Activated naive CD4-positive, alpha-beta T cell treated with anti-CD3 and anti-CD28 coated beads, Interleukin-2, amount 10 ng/mL, durations not matched to agents 7 days and 5 days (primary cell): Measurements from ENCODE around the gene GSE1.

ENCODE experiments used
- CTCF ChIA-PET: fragments of 350-600 bp; sonication (Branson Sonifier 250); formaldehyde crosslinking; loops from one replicate; lab custom pipeline; 2021; ENCODE audit warnings: antibody characterized with exemption; lab: Charles Lee
- DNase-seq: peaks from one replicate; pipeline ENCODE4 v3.0.0-alpha.2; 2020
- H3K27ac Mint-ChIP-seq: one replicate; pipeline ENCODE4 v1.8.0; 2021; ENCODE audit warnings: mild to moderate bottlenecking, moderate library complexity, mixed read lengths
- H3K27me3 Mint-ChIP-seq: one replicate; pipeline ENCODE4 v1.8.0; 2021; ENCODE audit warnings: mild to moderate bottlenecking, mixed read lengths
- H3K36me3 Mint-ChIP-seq: one replicate; pipeline ENCODE4 v1.8.0; 2021; ENCODE audit warnings: mixed read lengths
- H3K4me1 Mint-ChIP-seq: one replicate; pipeline ENCODE4 v1.8.0; 2021; ENCODE audit warnings: mixed read lengths
- H3K4me3 Mint-ChIP-seq: one replicate; pipeline ENCODE4 v1.8.0; 2021; ENCODE audit warnings: mild to moderate bottlenecking, moderate library complexity, mixed read lengths
- H3K9me3 Mint-ChIP-seq: one replicate; pipeline ENCODE4 v1.8.0; 2021; ENCODE audit warnings: mixed read lengths

The GSE1 gene

DNA sequence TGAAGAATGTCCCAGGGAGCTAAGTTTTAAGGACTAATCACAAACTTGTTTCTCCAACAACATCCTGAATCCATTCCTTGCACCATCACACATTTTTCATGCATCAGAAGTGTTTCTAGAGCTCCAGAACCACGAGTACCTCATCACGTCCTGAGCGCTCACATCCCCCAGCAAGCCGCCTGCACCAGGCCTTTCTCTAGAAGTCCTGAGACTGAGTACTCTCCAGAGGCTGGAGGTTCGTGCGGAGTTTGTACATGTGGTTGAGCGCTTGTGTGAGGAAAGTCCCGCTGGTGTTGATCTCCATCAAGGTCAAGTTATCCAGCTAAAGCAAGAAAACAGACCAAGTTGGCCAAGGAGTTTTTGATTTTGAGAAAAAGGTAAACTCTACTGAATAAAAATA is 64.9 kb downstream of the GSE1 start:
- H3K36me3 Mint-ChIP-seq = peaks cover 41% of the 10 kb centered on the region
- CTCF ChIA-PET = no interaction called here
- no peak overlapping the region for H3K4me3 Mint-ChIP-seq
- H3K9me3 Mint-ChIP-seq = no peaks in the 10 kb centered on the region
- no peak for DNase-seq
- H3K4me1 Mint-ChIP-seq = peaks cover 13% of the 10 kb centered on the region
- H3K27me3 Mint-ChIP-seq = no peaks in the 10 kb centered on the region
- no peak overlapping the region for H3K27ac Mint-ChIP-seq

DNA sequence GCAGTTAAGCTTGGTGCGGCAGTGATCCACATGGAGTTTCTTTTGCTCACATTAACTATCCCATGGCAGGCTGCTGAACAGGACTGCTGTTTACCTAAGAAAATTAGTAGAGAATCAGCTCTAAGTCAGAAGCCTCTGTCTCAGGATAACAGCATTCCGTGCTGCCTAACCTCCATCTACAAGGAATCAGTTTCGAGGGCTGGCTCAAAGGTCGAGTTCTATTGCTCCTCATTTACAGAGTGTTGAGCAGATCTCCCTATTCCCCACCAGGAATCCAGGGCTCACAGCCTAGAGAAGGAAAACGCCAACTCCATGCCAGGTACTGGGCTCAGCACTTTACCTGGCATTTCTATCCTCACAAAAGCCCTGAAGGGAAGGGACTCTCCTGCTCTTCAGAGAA is 65.7 kb downstream of the GSE1 start:
- CTCF ChIA-PET = no interaction called here
- no peak for DNase-seq
- Mint-ChIP-seq H3K36me3 (peaks cover 46% of the 10 kb centered on the region), H3K27ac (no peak overlapping the region), H3K4me1 (peaks cover 15% of the 10 kb centered on the region), H3K9me3 (no peaks in the 10 kb centered on the region), H3K27me3 (no peaks in the 10 kb centered on the region), H3K4me3 (no peak overlapping the region)

DNA sequence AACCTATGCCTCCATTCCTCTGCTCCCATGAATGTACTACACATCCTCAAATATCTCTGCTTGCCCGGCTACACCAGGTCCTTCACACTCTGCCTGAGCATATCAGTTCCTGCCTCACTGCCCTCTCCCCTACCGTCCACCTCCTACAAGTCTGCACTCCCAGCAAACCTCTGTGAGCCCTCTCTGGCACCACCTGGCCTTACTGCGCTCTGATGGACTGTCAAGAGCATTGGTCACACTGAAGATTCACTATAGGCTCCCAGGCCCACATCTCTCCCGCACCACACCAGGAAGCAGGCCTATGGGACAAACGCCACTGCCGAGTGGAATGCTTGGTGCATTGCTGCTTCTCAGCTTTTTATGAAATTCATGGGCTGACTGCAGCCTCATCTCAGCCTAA is 66.7 kb downstream of the GSE1 start:
- DNase-seq = no peak
- Mint-ChIP-seq H3K4me3 (no peak overlapping the region), H3K4me1 (peaks cover 17% of the 10 kb centered on the region), H3K9me3 (no peaks in the 10 kb centered on the region), H3K27me3 (no peaks in the 10 kb centered on the region), H3K36me3 (peaks cover 37% of the 10 kb centered on the region), H3K27ac (peak overlapping the region; percentile 64)
- CTCF ChIA-PET = no interaction called here

DNA sequence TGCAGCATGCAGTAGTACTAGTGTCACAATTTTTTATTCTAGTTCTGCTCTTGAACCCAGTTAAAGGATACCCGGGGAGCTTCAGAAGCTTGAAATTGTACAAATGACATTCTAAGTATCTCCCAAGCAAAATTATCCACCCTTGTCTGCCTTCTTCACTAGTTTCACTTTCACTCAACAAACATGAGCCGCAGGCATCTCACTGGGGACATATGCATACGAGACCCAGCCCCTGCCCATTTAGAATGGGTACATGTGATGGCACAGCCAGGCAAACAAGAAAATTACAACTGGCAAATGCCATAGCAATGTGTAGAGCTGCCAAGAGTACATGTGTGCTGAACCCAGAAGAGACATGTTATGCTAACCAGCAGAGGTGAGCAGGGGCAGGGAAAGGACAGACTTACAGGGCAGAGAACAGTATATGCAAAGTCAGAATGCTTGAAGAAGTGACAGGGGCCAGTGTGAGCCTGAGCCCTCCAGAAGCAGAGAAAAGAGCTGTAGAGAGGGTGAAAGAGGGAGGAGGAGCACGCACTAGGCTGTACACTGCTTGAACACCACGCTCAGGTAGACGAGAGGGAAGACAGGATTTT is 67.3 kb downstream of the GSE1 start:
- H3K27me3 Mint-ChIP-seq = no peaks in the 10 kb centered on the region
- peaks cover 31% of the 10 kb centered on the region for H3K36me3 Mint-ChIP-seq
- no peaks in the 10 kb centered on the region for H3K9me3 Mint-ChIP-seq
- peak overlapping the region; percentile 64 for H3K27ac Mint-ChIP-seq
- CTCF ChIA-PET = no interaction called here
- no peak for DNase-seq
- H3K4me3 Mint-ChIP-seq = no peak overlapping the region
- peaks cover 17% of the 10 kb centered on the region for H3K4me1 Mint-ChIP-seq

DNA sequence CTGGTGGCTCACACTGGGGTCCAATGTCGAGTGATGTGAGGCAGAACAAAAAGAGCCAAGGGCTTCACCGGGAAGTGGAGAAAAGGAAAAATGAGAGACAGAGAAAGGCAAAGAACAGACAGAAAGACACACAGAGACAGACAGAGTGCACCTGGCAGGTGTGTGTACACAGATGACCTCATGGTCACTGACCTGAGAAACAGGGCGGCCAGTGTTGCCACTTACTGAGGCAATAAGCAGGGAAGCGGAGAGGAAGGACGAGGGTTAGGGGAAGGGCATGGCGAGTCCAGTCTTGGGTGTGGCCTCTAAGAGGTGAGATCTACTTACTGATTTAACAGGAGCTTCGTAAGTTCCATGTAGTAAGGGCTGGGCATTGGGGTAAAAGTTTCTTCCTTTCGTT is 68.1 kb downstream of the GSE1 start:
- H3K36me3 Mint-ChIP-seq = peaks cover 26% of the 10 kb centered on the region
- CTCF ChIA-PET = interaction anchor here (1.2 kb wide), 1 partner anchor 22 kb away, joined by 3 read pairs; no protein-coding TSS in a partner anchor
- H3K9me3 Mint-ChIP-seq = no peaks in the 10 kb centered on the region
- DNase-seq = no peak
- peaks cover 21% of the 10 kb centered on the region for H3K4me1 Mint-ChIP-seq
- peak overlapping the region; percentile 14 for H3K27ac Mint-ChIP-seq
- no peak overlapping the region for H3K4me3 Mint-ChIP-seq
- no peaks in the 10 kb centered on the region for H3K27me3 Mint-ChIP-seq

DNA sequence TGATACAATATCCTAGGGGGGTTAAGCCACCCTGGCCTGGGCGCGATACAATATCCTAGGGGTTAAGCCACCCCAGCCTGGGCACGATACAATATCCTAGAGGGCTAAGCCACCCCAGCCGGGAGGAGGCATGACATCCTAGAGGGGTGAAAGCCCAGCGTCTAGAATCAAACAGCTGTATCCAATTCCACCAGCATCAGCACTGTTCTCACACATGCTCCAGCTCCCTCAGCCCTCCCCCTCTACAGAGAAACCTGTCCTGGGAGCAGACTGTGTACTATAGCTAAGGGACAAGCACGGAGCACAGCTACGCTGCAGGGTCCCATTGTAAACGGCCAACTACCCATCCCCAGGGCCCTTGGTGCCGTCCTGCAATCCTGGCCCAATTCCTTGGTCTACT is 69.4 kb downstream of the GSE1 start:
- Mint-ChIP-seq H3K27me3 (no peaks in the 10 kb centered on the region), H3K9me3 (no peaks in the 10 kb centered on the region), H3K27ac (no peak overlapping the region), H3K36me3 (peaks cover 32% of the 10 kb centered on the region), H3K4me1 (peaks cover 32% of the 10 kb centered on the region), H3K4me3 (no peak overlapping the region)
- no peak for DNase-seq
- CTCF ChIA-PET = interaction anchor here (1.4 to 2.3 kb wide), 2 partner anchors 23 to 35 kb away, joined by 5 read pairs; no protein-coding TSS in a partner anchor

DNA sequence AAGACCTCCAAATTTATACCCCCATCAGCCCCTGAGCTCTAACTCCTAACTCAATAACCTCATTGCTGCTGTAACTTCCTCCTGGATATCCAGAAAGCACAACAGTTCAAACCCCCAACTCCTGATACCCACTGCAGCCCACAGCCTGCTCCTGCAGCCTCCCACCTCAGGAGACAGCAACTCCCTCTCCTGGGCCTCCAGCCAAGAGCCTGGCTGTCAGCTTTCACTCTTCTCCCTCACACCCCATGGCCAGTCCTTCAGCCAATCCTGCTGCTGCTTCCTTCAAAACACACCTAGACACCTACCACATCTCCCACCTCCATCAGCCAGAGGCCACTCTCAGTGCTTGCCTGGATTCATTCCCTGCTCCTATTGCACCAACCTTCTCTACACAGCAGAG is 70.2 kb downstream of the GSE1 start:
- peaks cover 30% of the 10 kb centered on the region for H3K36me3 Mint-ChIP-seq
- H3K27me3 Mint-ChIP-seq = no peaks in the 10 kb centered on the region
- no peak overlapping the region for H3K4me3 Mint-ChIP-seq
- no peak for DNase-seq
- CTCF ChIA-PET = interaction anchor here (0.8 to 2.3 kb wide), 3 partner anchors 24 to 67 kb away, joined by 3 to 5 read pairs (median 5); no protein-coding TSS in a partner anchor
- H3K4me1 Mint-ChIP-seq = peaks cover 36% of the 10 kb centered on the region
- H3K9me3 Mint-ChIP-seq = no peaks in the 10 kb centered on the region
- H3K27ac Mint-ChIP-seq = no peak overlapping the region

DNA sequence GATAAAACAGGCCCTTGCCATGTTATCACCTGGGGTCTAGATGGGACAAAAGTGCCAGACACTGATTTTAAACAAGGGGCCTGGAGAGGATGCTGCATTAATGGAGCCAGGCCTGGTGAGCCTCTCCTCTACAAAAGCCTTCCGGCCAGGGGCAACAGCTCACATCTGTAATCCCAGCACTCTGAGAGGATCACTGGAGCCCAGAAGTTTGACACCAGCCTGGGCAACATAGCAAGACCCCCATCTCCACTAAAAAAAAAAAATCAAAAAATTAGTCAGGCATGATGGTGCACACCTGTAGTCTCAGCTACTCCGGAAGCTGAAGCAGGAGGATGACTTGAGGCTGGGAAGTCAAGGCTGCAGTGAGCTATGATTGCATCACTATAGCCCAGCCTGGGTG is 72.1 kb downstream of the GSE1 start:
- DNase-seq = no peak
- Mint-ChIP-seq H3K36me3 (peaks cover 25% of the 10 kb centered on the region), H3K9me3 (no peaks in the 10 kb centered on the region), H3K4me1 (peaks cover 38% of the 10 kb centered on the region), H3K27ac (no peak overlapping the region), H3K4me3 (no peak overlapping the region), H3K27me3 (peaks cover 8% of the 10 kb centered on the region)
- CTCF ChIA-PET = interaction anchor here (0.6 to 1.4 kb wide), 4 partner anchors 10 to 117 kb away, joined by 3 to 4 read pairs (median 4); no protein-coding TSS in a partner anchor

DNA sequence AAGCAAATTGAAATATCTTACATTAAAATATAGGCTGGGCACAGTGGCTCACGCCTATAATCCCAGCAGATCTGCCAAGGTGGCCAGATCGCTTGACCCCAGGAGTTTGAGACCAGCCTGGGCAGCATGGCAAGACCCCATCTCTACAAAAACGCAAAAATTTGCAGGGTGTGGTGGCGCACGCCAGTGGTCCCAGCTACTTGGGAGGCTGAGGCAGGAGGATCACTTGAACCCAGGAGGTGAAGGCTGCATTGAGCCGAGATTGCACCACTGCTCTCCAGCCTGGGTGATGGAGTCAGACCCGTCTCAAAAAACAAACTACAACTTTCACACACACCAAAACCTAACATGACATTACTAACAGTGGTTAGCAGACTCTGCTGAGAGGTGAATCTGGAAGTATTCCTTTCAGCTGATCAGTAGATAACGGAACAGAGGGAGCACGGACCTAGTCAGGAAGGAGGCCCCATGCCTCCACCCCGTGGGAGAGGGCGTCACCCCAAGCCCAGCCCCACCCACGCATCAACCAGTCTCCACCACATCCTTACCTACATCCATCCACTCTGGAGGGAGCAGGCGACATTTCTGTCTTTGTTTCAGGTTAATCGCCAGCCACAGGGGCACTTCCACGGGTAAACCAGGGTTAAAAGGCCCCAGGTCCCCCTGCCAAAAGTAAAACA is 73.9 kb downstream of the GSE1 start:
- peak; percentile 74 for DNase-seq
- peaks cover 25% of the 10 kb centered on the region for H3K27me3 Mint-ChIP-seq
- no peaks in the 10 kb centered on the region for H3K9me3 Mint-ChIP-seq
- CTCF ChIA-PET = interaction anchor here (1.3 kb wide), 1 partner anchor 379 kb away, joined by 3 read pairs; no protein-coding TSS in a partner anchor
- peaks cover 15% of the 10 kb centered on the region for H3K36me3 Mint-ChIP-seq
- peak overlapping the region; percentile 81 for H3K4me3 Mint-ChIP-seq
- H3K27ac Mint-ChIP-seq = peak overlapping the region; percentile 79
- peaks cover 28% of the 10 kb centered on the region for H3K4me1 Mint-ChIP-seq

DNA sequence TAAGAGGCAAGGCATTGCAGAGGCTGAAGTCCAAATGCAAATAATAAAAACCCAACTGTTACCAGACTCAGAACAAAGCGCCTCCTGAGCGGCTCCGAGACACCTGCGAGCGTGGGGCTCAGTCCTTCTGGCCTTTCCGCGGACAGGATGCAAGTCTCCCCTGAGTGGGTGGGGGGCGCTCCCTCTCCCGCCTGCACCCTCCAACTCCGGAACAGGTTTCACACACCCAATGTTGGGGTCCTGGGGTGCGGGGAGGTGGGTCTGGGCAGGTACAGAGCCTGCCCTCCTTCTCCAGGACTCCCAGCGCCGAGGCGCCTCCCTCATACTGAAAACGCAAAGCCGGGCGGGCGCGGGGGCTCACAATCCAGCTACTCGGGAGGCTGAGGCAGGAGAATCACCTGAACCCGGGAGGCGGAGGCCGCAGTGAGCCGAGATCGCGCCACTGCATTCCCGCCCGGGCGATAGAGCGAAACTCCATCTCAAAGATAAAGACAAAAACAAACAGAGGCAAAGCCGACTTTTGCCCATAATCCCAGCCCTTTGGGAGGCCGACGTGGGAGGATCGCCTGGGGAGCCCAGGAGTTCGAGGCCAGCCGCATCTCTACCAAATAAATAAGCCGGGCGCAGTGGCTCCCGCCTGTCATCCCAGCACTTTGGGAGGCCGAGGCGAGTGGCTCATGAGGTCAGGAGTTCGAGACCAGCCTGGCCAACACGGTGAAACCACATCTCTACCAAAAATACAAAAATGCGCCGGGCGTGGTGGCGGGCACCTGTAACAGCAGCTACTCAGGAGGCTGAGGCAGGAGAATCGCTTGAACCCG is 74.7 kb downstream of the GSE1 start:
- CTCF ChIA-PET = interaction anchor here (1.2 kb wide), 1 partner anchor 272 kb away, joined by 3 read pairs; no protein-coding TSS in a partner anchor
- H3K27me3 Mint-ChIP-seq = peaks cover 31% of the 10 kb centered on the region

DNA sequence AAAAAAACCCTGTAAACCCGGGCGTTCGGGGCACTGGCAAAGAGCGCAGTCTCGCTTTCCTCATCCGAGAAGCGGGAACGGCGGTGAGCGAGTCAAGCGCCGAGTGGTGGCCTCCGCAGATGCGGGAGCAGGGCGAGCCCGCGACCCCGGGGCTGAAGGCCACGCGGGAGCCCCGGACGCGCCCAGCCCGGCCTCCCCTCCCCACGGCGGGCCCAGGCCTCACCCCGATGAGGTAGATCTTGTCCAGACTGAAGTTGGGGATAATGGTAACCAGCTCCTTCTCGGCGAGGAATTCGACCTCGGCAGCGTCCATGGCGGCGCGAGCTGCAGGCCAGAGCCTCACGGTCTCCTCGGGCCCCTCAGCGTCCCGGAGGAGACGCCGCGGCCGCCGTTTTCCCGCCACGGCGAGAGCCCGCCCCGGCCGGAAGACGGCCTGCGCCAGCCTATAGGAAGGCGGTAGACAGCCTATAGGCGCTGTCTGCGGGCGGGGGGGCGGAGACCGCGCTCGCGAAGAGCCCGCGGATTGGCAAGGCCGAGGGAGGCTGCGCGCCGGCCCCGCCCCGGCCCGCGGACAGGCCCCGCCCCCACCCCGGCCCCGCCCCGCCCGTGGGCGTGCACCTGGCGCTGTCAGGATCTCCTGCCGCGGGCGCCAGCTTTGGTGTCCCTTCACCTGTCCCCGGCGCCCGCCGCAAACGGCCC is 75.6 kb downstream of the GSE1 start, which contains the start of gene GINS2:
TSS of gene GINS2 (minus strand) at position 369 of the 699 bp plus-strand sequence. CDS start at position 313, 56 bp downstream.
- CTCF ChIA-PET = interaction anchor here (1.2 kb wide), 1 partner anchor 272 kb away, joined by 3 read pairs; no protein-coding TSS in a partner anchor
- peak within 1 kb of the TSS; percentile 80 for H3K27ac Mint-ChIP-seq
- H3K9me3 Mint-ChIP-seq = no peaks in the 10 kb centered on the region
- peaks cover 26% of the 10 kb centered on the region for H3K4me1 Mint-ChIP-seq
- peak; percentile 93 for DNase-seq
- peaks cover 39% of the 10 kb centered on the region for H3K27me3 Mint-ChIP-seq
- H3K36me3 Mint-ChIP-seq = peaks cover 8% of the 10 kb centered on the region
- peak within 1 kb of the TSS; percentile 81 for H3K4me3 Mint-ChIP-seq

More for the DNA sequence above, 74.7 kb downstream of the GSE1 start:
- peaks cover 28% of the 10 kb centered on the region for H3K4me1 Mint-ChIP-seq
- peak overlapping the region; percentile 80 for H3K27ac Mint-ChIP-seq
- peak overlapping the region; percentile 81 for H3K4me3 Mint-ChIP-seq
- no peaks in the 10 kb centered on the region for H3K9me3 Mint-ChIP-seq
- H3K36me3 Mint-ChIP-seq = peaks cover 15% of the 10 kb centered on the region
- peak; percentile 33 for DNase-seq

DNA sequence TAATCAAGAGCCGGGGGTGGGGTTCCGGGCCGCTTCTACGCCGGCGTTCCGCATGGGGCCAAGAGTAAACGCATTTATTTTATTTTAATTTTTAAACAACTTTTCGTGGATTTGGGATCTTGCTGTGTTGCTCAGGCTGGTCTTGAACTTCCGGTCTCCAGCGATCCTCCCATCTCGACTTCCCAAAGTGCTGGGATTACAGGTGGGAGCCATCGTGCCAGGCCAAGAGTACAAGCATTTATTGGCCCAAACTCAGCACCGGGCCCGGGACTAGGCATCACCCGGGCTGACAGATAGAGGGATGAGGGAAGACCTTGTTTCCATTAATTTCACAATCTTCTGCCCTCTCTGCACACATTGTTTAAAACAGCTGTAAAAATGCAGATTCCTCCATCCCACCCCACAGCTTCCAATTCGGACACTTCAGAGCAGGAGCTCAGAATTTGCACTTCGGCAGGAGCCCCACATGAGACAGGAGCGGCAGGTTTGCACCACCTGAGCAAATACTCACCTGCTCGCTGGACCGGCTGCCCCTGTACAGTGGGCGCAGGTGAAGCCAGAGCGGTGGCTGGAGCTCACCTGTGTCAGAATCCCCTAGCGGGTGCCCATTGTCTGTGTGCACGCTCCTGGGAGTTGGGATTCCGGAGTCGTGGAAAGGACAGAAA is 76.3 kb downstream of the GSE1 start:
- H3K9me3 Mint-ChIP-seq = no peaks in the 10 kb centered on the region
- DNase-seq = no peak
- CTCF ChIA-PET = interaction anchor here (1.1 to 2.1 kb wide), 3 partner anchors 29 to 273 kb away, joined by 3 to 7 read pairs (median 5); no protein-coding TSS in a partner anchor

DNA sequence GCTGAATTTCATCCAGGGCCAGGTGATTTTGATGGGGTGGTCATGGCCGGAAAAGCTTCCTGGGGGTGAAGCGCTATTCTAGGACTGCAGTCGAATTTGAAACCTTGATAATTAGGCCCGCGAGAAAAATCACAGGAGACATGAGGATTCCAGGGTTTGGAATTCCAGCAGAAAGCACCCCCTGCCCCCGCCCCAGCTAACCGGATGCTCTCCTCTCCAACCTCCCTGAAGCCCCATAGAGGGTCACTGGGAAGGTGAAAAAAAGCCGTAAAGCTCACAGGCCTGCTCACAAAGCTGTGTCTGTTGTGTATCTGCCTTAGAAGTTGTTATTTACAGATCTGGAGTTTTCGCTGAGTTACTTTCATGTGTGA is 76.8 kb downstream of the GSE1 start:
- Mint-ChIP-seq H3K27ac (no peak overlapping the region), H3K9me3 (no peaks in the 10 kb centered on the region), H3K36me3 (peaks cover 8% of the 10 kb centered on the region), H3K4me1 (peaks cover 23% of the 10 kb centered on the region), H3K27me3 (peaks cover 48% of the 10 kb centered on the region), H3K4me3 (peak overlapping the region; percentile 15)
- no peak for DNase-seq
- CTCF ChIA-PET = interaction anchor here (1.1 to 2.1 kb wide), 2 partner anchors 28 to 31 kb away, joined by 5 to 7 read pairs; no protein-coding TSS in a partner anchor

More for the DNA sequence above, 76.3 kb downstream of the GSE1 start:
- peaks cover 8% of the 10 kb centered on the region for H3K36me3 Mint-ChIP-seq
- H3K4me3 Mint-ChIP-seq = peak overlapping the region; percentile 64
- H3K27ac Mint-ChIP-seq = no peak overlapping the region
- peaks cover 24% of the 10 kb centered on the region for H3K4me1 Mint-ChIP-seq
- H3K27me3 Mint-ChIP-seq = peaks cover 45% of the 10 kb centered on the region
